ENCODE results near the gene DIRAS2.

GRCh38 chr9:90569511-90569910 lies 73.1 kb downstream of the DIRAS2 start:
- TF ChIP-seq POLR2A (IDR thresholded peaks at IDR 0.05) (no peak), CTCF (IDR thresholded peaks at IDR 0.05) (no peak)
